Measurements from ENCODE around the gene TPCN1.

TPCN1 gene

GRCh38 chr12:113242560-113242959, 21.3 kb downstream of the TPCN1 start:
- DNase-seq = no peak

DNA sequence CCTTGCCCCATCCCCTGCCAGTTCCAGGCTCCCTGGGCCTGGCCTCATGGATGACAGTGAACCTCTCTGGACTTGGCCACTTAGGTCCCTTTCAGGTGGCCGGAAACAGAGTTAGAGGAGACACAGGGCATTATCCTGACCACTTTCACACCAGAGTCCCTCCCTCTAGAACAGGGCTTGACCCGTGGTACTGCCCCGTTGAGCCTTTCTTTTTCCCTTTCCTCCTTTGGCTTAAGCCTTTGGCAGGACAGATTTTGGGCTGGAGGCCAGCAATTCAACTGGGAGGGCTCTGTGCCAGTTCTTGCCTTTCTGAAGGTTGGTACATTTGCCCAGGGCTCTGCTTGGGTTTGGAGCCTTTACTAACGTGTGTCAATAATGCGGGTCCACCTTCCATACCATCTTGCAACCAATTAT, 22.8 kb downstream of the TPCN1 start:
- DNase-seq = no peak

DNA sequence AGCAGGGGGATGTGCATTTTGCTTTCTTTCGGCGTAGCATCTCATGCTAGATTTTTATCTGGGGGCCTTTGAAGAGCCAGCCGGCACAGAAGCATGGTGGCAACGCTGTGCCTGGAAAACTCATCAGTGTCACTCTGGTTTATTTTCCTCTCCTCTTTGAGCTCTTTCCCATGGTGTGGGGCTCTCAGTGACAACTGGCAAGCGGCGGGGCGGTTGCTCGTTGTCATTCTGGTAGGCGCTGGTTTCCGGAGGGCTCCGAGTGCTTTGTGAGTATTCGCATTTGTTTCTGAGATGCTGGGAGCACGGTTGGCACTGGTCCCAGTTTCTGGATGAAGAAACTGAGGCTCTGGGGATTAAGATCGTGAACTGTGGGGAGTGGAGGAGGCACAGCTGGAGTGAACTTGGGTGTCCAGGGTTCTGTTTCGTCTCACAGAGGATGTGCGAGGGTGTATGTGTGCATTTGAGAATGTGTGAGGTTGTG, 23.3 kb downstream of the TPCN1 start:
- peak in 1 of 2 experiments; percentile 45 for DNase-seq

DNA sequence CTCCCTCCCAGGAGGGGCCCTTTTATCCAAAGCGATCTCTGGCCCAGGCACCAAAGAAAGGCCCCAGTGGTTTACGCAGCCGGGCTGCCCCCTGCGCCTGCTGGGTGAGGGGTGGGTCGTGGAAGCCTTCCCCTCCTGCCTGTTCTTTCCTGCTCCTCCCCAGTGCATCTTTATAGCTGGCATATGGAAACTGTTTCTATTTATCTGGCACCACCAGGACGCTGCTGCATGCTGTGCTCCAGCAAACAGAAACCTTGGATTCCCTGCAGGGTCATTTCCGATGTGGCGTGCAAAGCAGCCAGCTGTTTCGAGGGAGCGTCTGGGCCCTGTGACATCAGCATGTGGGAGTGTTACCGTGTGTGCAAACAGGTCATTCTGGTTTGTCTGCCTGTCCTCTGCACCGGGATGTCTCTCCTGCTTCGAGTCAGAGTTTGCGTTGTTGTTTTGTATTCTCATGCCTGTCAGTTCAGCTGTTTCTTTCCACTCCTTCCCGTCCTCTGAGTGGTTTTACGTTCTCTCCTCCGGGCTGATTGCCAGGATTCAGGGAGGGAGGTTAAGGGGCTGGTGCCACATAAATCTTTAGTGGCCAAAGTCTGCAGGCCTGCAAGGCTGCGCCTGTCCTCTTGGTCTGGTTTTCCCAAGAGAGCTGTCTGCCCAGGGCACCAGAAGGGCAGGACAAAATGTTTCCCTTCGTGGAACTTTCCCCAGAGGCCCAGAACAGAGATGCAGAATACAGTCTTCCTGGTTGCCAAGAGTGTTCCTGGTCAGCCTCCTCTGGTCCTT, 24.6 kb downstream of the TPCN1 start:
- peak; percentile 90 to 93 for DNase-seq

- no peak for DNase-seq
Measured at GRCh38 chr12:113246478-113247122, 25.3 kb downstream of the TPCN1 start.

GRCh38 chr12:113247123-113248050, 26.1 kb downstream of the TPCN1 start:
- DNase-seq = no peak

GRCh38 chr12:113248051-113248825, 27.0 kb downstream of the TPCN1 start:
- no peak for DNase-seq

- no peak for DNase-seq
Measured at GRCh38 chr12:113248842-113249435, 27.7 kb downstream of the TPCN1 start.

DNA sequence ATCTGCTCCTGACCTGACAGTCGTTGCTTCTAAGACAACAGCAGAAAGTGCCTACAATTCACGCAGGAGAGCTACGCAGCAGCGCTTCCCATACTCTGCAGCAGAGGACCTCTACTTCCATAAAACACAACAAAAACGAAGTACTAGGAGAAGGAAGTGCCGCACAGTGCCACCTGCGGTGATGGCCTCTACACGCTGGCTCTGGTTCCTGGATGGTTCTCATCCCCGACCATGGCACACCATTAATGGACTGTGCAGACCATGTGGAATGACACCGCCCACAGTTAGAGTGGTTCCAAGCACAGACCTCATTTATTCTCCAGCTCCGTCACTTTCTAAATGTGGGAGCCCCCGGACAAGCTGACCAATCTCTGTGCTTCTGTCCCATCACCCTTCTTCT, 28.3 kb downstream of the TPCN1 start:
- no peak for DNase-seq

DNA sequence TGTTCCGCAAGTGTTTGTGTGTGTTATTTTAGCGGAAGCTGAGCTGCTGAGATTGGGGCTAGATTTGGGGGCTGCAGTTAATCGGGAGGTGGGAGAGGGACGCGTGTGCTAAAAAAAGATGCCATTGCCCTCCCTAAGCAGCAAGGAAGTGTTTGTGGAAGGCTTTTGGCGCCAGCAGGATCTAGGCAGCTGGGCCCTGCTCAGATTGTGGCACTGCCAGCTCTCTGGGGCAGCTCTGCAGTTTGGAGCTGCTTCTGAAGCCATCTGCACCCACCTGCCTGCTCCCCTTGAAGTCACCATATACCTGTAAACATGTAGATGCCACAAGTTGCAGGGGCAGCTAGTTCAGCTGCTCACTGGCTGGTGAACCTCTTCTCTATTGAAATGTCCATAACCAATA, 28.8 kb downstream of the TPCN1 start:
- no peak for DNase-seq

GRCh38 chr12:113251404-113252070, 30.3 kb downstream of the TPCN1 start:
- DNase-seq = no peak

GRCh38 chr12:113252494-113252893, 31.2 kb downstream of the TPCN1 start:
- DNase-seq = no peak

DNA sequence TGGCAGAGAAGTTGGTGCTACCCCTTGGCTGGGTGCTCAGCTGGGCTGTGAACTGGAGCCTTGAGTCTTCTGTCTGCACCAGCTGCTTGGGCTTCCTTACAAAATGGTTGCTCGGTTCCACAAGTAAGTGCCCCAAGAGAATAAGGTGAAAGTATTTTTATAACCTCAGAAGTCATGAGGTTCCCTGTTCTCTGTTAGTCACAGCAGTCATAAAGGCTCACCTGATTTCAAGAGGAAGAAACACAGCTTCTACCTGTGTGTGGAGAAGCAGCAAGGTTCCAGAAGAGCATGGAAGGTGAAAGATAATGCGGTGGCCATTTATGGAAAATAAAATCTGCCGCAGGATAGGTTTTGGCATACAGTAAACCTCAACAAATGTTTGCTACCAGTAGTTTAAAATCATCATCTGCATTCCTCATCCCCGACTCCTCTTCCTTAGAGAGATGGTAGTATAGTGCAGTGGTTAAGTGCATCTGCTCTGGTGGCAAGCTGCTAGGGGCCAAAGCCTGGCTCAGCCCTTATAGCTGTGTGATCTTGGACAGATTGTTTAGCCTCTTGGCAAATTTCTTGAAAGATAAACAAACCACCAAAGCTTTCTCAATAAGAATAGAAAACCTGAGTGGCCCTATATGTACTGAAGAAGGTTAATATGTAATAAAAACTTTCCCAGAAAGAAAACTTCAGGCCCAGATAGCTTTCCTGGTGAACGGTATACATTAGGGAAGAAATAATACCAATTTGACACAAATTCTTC, 32.4 kb downstream of the TPCN1 start:
- no peak for DNase-seq

- DNase-seq = no peak
Measured at GRCh38 chr12:113254298-113254697, 33.0 kb downstream of the TPCN1 start.

GRCh38 chr12:113257564-113257963, 36.3 kb downstream of the TPCN1 start:
- DNase-seq = no peak

DNA sequence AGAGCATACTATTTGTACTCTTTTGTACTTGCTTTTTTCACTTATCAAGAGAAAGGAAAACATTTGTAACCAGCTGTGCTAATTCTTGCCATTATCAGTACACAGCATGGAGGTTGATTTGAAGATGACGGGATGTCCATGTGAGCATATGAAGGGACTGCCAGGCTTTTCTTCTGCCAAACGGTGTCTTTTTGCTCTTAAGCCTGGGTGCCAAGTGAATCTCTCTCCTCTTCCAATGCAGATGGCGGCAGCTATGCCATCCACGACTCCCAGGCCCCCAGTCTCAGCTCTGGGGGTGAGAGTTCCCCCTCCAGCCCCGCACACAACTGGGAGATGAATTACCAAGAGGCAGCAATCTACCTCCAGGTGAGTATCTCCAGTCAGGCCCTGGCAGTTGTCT, 38.9 kb downstream of the TPCN1 start:
- DNase-seq = no peak

DNA sequence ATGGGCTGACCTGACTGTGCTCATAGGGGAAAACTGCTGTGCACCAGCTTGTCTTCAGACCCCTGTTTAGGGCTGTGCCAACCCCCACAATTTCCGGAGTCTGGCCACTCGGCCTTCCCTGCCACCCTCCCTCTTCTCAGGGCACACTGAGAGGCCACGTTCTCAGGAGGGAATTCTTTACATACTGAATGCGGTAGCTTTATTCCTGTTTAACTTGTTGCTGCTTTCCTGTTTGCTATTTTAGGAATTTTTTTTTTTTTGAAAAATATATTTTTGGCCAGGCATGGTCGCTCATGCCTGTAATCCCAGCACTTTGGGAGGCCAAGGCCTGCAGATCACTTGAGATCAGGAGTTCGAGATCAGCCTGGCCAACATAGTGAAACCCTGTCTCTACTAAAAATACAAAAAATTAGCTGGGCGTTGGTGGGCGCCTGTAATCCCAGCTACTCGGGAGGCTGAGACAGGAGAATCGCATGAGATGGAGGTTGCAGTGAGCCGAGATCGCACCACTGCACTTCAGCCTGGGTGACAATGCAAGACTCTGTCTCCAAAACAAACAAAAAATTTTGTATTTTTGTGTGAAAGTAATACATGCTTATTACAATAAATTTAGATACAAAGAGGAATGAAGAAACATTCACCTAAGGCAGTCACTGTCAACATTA, 39.5 kb downstream of the TPCN1 start:
- DNase-seq = no peak

GRCh38 chr12:113261847-113262470, 40.7 kb downstream of the TPCN1 start:
- DNase-seq = no peak

GRCh38 chr12:113262710-113263109, 41.4 kb downstream of the TPCN1 start:
- no peak for DNase-seq
